ENCODE results near the gene ARHGAP22.

DNA sequence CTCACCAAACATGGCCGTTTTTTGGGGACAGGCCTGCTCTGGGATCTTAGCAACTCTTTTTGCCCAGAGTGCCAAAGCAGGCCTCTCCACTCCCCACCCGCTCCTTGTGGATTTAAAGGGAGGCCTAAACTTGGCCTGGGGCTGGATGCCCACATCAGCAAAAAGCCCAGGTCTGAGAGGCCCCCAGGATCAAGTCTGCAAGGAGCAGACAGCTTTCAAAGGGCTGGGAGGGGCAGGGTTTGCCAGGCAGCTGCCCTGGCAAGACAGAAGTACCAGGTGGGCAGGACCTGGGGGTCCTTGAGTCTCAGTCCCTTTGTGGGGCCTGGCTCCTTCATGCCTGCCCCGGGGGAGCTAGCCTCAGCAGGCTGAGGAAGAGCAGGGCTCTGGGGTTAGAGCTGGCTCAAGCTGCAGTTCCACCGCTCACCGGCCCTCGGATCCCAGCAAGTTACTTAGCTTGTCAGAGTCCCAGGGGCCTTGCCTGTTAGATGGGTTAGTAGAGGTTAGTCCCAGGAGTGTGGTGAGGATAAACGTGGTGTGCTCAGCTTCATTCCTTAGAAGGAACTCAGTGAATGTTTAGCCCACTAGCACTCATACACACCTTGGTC is 56.2 kb downstream of the ARHGAP22 start:
- TF ChIP-seq, protein P1, sequence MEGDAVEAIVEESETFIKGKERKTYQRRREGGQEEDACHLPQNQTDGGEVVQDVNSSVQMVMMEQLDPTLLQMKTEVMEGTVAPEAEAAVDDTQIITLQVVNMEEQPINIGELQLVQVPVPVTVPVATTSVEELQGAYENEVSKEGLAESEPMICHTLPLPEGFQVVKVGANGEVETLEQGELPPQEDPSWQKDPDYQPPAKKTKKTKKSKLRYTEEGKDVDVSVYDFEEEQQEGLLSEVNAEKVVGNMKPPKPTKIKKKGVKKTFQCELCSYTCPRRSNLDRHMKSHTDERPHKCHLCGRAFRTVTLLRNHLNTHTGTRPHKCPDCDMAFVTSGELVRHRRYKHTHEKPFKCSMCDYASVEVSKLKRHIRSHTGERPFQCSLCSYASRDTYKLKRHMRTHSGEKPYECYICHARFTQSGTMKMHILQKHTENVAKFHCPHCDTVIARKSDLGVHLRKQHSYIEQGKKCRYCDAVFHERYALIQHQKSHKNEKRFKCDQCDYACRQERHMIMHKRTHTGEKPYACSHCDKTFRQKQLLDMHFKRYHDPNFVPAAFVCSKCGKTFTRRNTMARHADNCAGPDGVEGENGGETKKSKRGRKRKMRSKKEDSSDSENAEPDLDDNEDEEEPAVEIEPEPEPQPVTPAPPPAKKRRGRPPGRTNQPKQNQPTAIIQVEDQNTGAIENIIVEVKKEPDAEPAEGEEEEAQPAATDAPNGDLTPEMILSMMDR (IDR thresholded peaks at IDR 0.05), result no peak
- TF ChIP-seq POLR2AphosphoS5 (IDR thresholded peaks at IDR 0.05), result no peak
